ENCODE data around the gene CRYBG1.

- TF ChIP-seq CTCF (IDR thresholded peaks at IDR 0.05) (no peak), POLR2A (IDR thresholded peaks at IDR 0.05) (no peak)
Measured at GRCh38 chr6:106529438-106529837, 168.9 kb downstream of the CRYBG1 start.

All from body of pancreas (tissue), 4 donors.